Pancreas (tissue), 10 donors: Measurements from ENCODE around the gene SLC44A1. TPM values are rescaled to one million over a fixed set of nuclear protein-coding genes. Genes with fewer than 3 reads are reported as not detected.

Experiments
- ATAC-seq, 4 donors: fragments of 200-7000 bp; cut with Tn5 transposase; one replicate each; pipeline versions ENCODE4 v1.8.0 to v1.9.1; 2020; ENCODE audit warnings: mild to moderate bottlenecking in 4 of 4, moderate library complexity in 4 of 4
- DNase-seq, 6 donors: peaks; one replicate each; pipeline ENCODE4 v3.0.0-alpha.2; 2020
- FAIRE-seq: peaks from 2 replicates; lab custom pipeline; 2012; peaks lifted over from hg19 to GRCh38; lab: Jason Lieb, UNC
- H3K27ac ChIP-seq, 4 donors: fragments of 200-600 bp; sonication (generic); 1 replicate in 3 of 4; 2 replicates in 1 of 4; pipeline versions ENCODE4 v1.5.0 to v1.8.0; 2020
- H3K27me3 ChIP-seq, 4 donors: fragments of 200-600 bp; one replicate each; pipeline ENCODE4 v1.8.0; 2021
- H3K36me3 ChIP-seq, 3 donors: fragments of 200-600 bp; sonication (generic) in 1 of 3; one replicate each; pipeline versions ENCODE4 v1.5.0 to v1.8.0; 2020 to 2021
- H3K4me1 ChIP-seq, 3 donors: fragments of 200-600 bp; one replicate each; pipeline ENCODE4 v1.8.0; 2021
- H3K4me3 ChIP-seq, 4 donors: fragments of 200-600 bp; sonication (generic) in 2 of 4; one replicate each; pipeline versions ENCODE4 v1.5.0 to v1.8.0; 2020 to 2021
- H3K9me3 ChIP-seq, 4 donors: fragments of 200-600 bp; one replicate each; pipeline ENCODE4 v1.8.0; 2021
- WGBS, 2 donors: extraction: QIAGEN DNeasy Blood & Tissue Kit; methylation state at CpG; one replicate each; pipeline ENCODE4 v1.1.7; 2013; 5-methylcytosine and 5-hydroxymethylcytosine counted together
- intact Hi-C, 3 donors: fragments of 100-400 bp; cut with DNase I; formaldehyde crosslinking; loops; one replicate each; pipeline versions ENCODE4 v1.11.1 to v1.14.2; 2022
- polyA plus RNA-seq, 2 donors: library from polyadenylated mRNA; stranded (reverse); fragments of 200-250 nt; gene quantifications; one replicate each; pipeline ENCODE4 v1.2.3, GENCODE V29; 2013
- total RNA-seq, 6 donors: library from RNA; stranded (reverse); fragmentation: NEBNext Ultra II Directional in 4 of 6; extraction: Animal tissue kit (Norgen Biotek cat#: 25700) in 4 of 6; gene quantifications; one replicate each; pipeline versions ENCODE4 v1.2.1 to v1.2.4, GENCODE V29; 2021 to 2023
- TF ChIP-seq, protein P1 (sequence below), 4 donors: fragments of 200-600 bp; sonication (generic) in 3 of 4; IDR thresholded peaks; one replicate each; pipeline versions ENCODE4 v1.5.0 to v1.8.0; 2021; ENCODE audit warnings: antibody characterized with exemption in 4 of 4
- donor health status: healthy with polysubstance abuse.
- donor health status: DM: no; HTN: no; CAD: no; lungs with moderate emphysema.
- donor health status: DM: no; HTN: no; CAD: no.
- donor health status: control.
- donor health status: control.
- donor health status: Bipolar disorder and iron deficiency.
- donor health status: DM: yes; HTN: yes; CAD: no.
- donor health status: DM: no; HTN: no; CAD: no.
- donor health status: DM: no; HTN: no; CAD: no.
- donor health status: DM: yes; HTN: yes; CAD: no.

Gene SLC44A1
- total and polyA plus RNA-seq, 8 donors: 4.6 to 32.3 (median 19.3) TPM

DNA sequence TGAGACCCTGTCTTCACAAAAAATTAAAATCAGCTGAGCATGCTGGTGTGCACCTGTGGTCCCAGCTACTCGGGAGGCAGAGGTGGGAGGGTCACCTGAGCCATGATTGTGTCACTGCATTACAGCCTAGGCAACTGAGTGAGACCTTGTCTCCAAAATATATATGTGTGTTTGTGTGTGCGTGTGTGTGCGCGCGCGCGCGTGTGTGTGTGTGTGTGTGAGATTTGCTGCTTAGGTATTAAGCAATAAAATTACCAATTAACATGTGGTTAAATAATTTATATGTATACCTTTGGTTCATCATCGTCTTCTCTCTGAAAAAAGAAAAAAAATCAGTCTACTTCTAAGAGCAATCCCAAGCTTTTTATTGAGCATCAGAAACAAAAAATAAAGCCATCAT lies 117.4 kb downstream of the SLC44A1 start:
- Histone ChIP-seq H3K4me1 (no peaks in the 10 kb centered on the region), H3K36me3 (peaks cover 0 to 7% (median 0%) of the 10 kb centered on the region in 3 donors), H3K4me3 (no peak overlapping the region), H3K27ac (no peak overlapping the region), H3K9me3 (no peaks in the 10 kb centered on the region), H3K27me3 (no peaks in the 10 kb centered on the region)
- ATAC-seq: no peak
- 96% methylated on average over 9 of the region's 9 CpGs for WGBS, 2 donors
- intact Hi-C loops: no loop called here
- no peak for FAIRE-seq
- TF ChIP-seq, protein P1, sequence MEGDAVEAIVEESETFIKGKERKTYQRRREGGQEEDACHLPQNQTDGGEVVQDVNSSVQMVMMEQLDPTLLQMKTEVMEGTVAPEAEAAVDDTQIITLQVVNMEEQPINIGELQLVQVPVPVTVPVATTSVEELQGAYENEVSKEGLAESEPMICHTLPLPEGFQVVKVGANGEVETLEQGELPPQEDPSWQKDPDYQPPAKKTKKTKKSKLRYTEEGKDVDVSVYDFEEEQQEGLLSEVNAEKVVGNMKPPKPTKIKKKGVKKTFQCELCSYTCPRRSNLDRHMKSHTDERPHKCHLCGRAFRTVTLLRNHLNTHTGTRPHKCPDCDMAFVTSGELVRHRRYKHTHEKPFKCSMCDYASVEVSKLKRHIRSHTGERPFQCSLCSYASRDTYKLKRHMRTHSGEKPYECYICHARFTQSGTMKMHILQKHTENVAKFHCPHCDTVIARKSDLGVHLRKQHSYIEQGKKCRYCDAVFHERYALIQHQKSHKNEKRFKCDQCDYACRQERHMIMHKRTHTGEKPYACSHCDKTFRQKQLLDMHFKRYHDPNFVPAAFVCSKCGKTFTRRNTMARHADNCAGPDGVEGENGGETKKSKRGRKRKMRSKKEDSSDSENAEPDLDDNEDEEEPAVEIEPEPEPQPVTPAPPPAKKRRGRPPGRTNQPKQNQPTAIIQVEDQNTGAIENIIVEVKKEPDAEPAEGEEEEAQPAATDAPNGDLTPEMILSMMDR (IDR thresholded peaks at IDR 0.05): no peak
- DNase-seq: no peak

DNA sequence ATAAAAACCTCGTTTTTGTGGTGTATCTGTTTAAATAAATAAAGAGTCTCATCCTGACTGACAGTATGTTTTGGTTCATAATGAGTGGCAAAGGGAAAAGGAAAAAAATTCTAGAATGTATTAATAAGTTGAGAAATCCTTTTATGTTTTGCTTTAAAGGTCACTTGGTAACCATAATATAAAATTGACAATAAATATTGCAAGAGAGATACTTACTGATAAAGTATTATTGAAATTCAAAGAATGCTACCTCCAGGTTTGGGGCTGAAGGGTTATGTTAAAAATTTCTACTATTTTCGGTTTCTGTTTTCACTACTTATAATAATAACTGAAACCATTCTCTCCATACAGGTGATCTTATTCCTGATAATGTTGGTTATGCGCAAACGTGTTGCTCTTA lies 118.0 kb downstream of the SLC44A1 start:
- Histone ChIP-seq H3K9me3 (no peaks in the 10 kb centered on the region), H3K36me3 (peaks cover 0 to 7% (median 0%) of the 10 kb centered on the region in 3 donors), H3K27me3 (no peaks in the 10 kb centered on the region), H3K27ac (no peak overlapping the region), H3K4me1 (no peaks in the 10 kb centered on the region), H3K4me3 (no peak overlapping the region)
- DNase-seq: no peak
- intact Hi-C loops: no loop called here
- WGBS, 2 donors: 82 to 83% methylated on average over 4 of the region's 4 CpGs
- ATAC-seq: no peak
- FAIRE-seq: no peak
- TF ChIP-seq, protein P1 (IDR thresholded peaks at IDR 0.05): no peak

DNA sequence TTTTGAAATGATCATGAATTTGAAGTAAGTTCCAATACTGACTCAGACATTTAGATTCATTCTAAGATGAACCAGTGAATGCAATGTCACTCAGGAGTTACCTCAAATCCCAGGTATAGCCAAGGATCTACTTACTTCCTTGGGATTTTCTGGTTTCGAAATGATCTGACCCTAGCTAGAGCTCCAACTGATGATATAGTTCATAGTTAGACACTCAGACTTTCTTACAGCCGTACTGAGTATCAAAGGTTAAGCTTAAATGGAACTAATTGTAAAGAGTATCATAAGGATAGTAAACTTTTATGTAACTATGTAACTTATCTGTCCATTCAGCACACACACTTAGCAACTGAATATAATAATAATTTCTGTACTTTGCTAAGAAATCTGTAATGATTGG lies 119.4 kb downstream of the SLC44A1 start:
- 93 to 95% methylated on average over 2 of the region's 2 CpGs for WGBS, 2 donors
- H3K27me3 ChIP-seq: no peaks in the 10 kb centered on the region
- DNase-seq (no peak), ATAC-seq (no peak), FAIRE-seq (no peak)
- H3K4me3 ChIP-seq: no peak overlapping the region
- intact Hi-C loops: no loop called here
- H3K4me1 ChIP-seq: no peaks in the 10 kb centered on the region
- TF ChIP-seq, protein P1 (IDR thresholded peaks at IDR 0.05): no peak
- H3K27ac ChIP-seq: no peak overlapping the region
- H3K36me3 ChIP-seq: peaks cover 0 to 7% (median 0%) of the 10 kb centered on the region in 3 donors
- no peaks in the 10 kb centered on the region for H3K9me3 ChIP-seq

DNA sequence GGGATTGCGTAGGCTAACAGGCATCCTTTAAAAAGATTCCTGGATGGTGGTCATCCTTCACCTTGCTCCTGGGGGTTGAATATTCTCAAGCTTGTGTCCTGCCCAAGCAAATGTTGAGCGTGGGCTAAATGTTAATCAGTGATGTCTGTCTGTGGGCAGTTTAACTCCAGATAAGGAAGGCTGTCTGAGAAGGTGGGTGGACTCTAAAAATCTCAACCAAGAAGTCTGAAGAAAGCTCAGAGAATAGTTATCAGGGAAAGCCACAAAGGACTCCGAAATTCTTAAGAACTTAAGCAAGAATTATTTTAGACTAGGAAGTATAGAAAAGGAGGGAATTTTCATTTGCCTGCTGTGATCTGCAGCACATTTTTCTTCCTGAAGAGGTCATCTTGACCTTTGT lies 125.5 kb downstream of the SLC44A1 start:
- ATAC-seq: no peak
- H3K4me3 ChIP-seq: no peak overlapping the region
- intact Hi-C loops: no loop called here
- 92 to 94% methylated on average over 3 of the region's 3 CpGs for WGBS, 2 donors
- DNase-seq: no peak
- H3K4me1 ChIP-seq: no peaks in the 10 kb centered on the region
- H3K27ac ChIP-seq: no peak overlapping the region
- TF ChIP-seq, protein P1 (IDR thresholded peaks at IDR 0.05): no peak
- H3K36me3 ChIP-seq: peaks cover 0 to 9% (median 0%) of the 10 kb centered on the region in 3 donors
- no peaks in the 10 kb centered on the region for H3K27me3 ChIP-seq
- no peak for FAIRE-seq
- no peaks in the 10 kb centered on the region for H3K9me3 ChIP-seq

DNA sequence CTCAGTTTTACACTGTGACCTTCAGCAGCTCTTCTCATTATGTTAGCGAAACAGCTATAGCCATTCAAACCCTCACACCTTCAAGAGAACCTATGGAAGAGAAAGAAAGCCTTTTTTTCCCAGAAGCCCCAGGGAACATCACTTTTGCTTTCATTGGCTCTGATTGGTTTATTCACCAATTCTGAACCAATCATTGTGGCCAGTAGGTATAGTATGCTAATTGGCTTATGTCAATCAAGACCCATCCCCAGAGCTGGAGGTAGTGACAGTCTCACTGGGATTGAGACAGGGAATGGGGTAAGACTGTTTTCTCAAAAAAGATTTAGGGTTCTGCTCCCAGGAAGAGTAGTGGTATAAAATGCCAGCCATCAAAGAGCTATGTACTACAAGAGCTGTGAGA lies 129.3 kb downstream of the SLC44A1 start:
- Histone ChIP-seq H3K27ac (no peak overlapping the region), H3K27me3 (no peaks in the 10 kb centered on the region), H3K4me3 (no peak overlapping the region), H3K36me3 (peaks cover 0 to 7% (median 0%) of the 10 kb centered on the region in 3 donors), H3K9me3 (no peaks in the 10 kb centered on the region), H3K4me1 (no peaks in the 10 kb centered on the region)
- DNase-seq (no peak), FAIRE-seq (no peak), ATAC-seq (no peak)
- intact Hi-C loops: no loop called here
- WGBS, 2 donors: 96 to 97% methylated on average over 1 of the region's 1 CpG
- TF ChIP-seq, protein P1 (IDR thresholded peaks at IDR 0.05): no peak
